ENCODE data around the gene MSH3. TPM values are rescaled to one million over a fixed set of nuclear protein-coding genes. Genes with fewer than 3 reads are reported as not detected.

Gene MSH3
- total and polyA plus RNA-seq, 2 of the 8 experiments (the other 6 are each of a cell fraction or from before 2014, with no cell fraction given): 3.6 to 22.6 TPM

DNA sequence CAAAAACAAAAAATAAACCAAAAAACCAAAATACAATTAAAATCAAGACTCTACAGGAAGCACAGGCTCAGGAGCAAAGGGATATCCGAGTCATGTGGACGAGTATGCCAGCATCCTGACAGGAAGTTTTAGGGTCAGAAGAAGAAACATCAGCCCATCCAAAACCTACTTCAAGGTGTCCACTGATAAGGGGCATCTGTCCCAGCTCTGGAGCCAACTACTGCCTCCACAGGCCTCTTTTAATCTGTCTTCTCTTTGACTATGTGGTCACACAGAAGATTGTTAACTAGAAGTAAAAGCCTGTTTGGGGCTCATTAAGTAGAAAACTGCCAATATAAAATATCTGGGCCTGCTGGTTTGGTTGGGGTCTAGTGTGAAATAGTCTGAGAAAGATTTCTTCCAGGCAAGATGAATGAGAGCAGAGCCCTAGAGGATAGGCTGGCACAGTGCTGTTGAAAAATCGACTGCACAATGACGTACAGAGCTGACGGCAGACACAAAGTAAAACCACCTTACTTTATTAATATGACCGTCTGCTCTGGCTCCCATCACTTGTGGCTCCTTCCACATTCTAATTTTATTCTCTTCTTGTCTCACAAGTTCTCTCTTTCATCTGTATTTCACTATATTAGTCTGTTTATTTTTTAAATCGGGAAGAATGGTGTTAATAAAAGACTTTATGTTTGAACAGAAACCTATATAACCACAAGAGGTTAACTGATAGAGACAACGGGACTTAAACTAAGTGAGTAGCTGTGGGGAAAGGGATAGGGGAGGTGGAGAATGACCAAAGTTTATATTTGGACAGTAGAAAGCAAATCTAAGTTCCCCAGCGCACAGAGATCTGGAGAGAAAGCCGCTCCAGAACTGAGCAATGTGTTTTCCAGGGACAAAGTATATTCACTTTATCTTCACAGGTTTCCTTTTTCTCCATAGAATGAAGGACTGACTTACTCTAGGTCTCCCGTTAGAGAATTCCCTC lies 22.9 kb upstream of the MSH3 start:
- whole genome bisulfite sequencing, 2 experiments (ENCODE audit: extremely low coverage in 1 of 2, insufficient coverage in 1 of 2, insufficient read length in 1 of 2, insufficient replicate concordance in 2 of 2, low coverage in 1 of 2, low lambda C conversion rate in 2 of 2, missing lambda C conversion rate in 1 of 2): 94% methylated on average over 11 of the region's 11 CpGs; no CpG with 5 or more reads in 1 of the 2 experiments
- Histone ChIP-seq H2AK5ac (ENCODE audit: low read depth, low read length) (no peak overlapping the region), H3K9me3 (ENCODE audit: insufficient read depth in 2 of 2, low read depth in 1 of 2, low read length in 1 of 2) (no peaks in the 10 kb centered on the region), H2AFZ (ENCODE audit: low read length) (no peak overlapping the region), H4K5ac (ENCODE audit: insufficient read length, low read depth, low read length) (no peak overlapping the region), H3K4me3 (ENCODE audit: extremely low read depth in 1 of 4, insufficient read depth in 2 of 4, low read depth in 3 of 4, low read length in 4 of 4) (no peak overlapping the region), H4K8ac (ENCODE audit: extremely low read depth, insufficient read depth, low read length) (no peak overlapping the region), H2BK12ac (ENCODE audit: low read depth, low read length) (no peak overlapping the region), H3K23ac (ENCODE audit: insufficient read length) (no peak overlapping the region), H2BK120ac (replicated peaks; ENCODE audit: low read depth, low read length) (no peak overlapping the region), H3K79me2 (ENCODE audit: control insufficient read depth in 1 of 2, insufficient read depth in 2 of 2, low read length in 2 of 2) (no peaks in the 10 kb centered on the region), H3K27ac (ENCODE audit: low read depth, low read length) (no peak overlapping the region), H3K56ac (replicated peaks; ENCODE audit: insufficient read length, low read depth, low read length) (no peak overlapping the region), H2BK15ac (ENCODE audit: low read length) (no peak overlapping the region), H3K23me2 (ENCODE audit: low read depth, low read length) (no peaks in the 10 kb centered on the region; the same call in 1 of the 2 replicates), H3K9ac (replicated peaks in 1 of 4; ENCODE audit: extremely low read depth in 1 of 4, low read depth in 3 of 4, low read length in 3 of 4) (no peak overlapping the region), H2BK5ac (ENCODE audit: low read depth, low read length) (no peak overlapping the region), H3K27me3 (replicated peaks in 1 of 4; ENCODE audit: control insufficient read depth in 3 of 4, extremely low read depth in 1 of 4, insufficient read depth in 3 of 4, low read length in 3 of 4) (no peaks in the 10 kb centered on the region), H3K14ac (ENCODE audit: insufficient read length) (no peak overlapping the region), H3K4ac (replicated peaks; ENCODE audit: insufficient read length, low read depth, low read length) (no peak overlapping the region), H2BK20ac (ENCODE audit: low read length) (no peak overlapping the region), H3K79me1 (ENCODE audit: low read depth, low read length) (no peaks in the 10 kb centered on the region), H4K91ac (replicated peaks; ENCODE audit: insufficient read length, low read length) (no peak overlapping the region), H3K18ac (ENCODE audit: extremely low read depth, low read length) (no peak overlapping the region), H3K4me1 (replicated peaks in 1 of 4; ENCODE audit: control insufficient read depth in 3 of 4, insufficient read depth in 4 of 4, low read length in 3 of 4) (no peaks in the 10 kb centered on the region), H3K4me2 (ENCODE audit: insufficient read depth in 1 of 2, low read depth in 2 of 2, low read length in 2 of 2) (no peak overlapping the region), H4K20me1 (replicated peaks in 1 of 2; ENCODE audit: control insufficient read depth in 1 of 2, insufficient read depth in 2 of 2, low read length in 2 of 2) (no peaks in the 10 kb centered on the region), H3K36me3 (ENCODE audit: control insufficient read depth in 2 of 4, insufficient read depth in 4 of 4, low read length in 3 of 4) (peaks cover 0 to 49% (median 16%) of the 10 kb centered on the region in 4 experiments; a peak in 6 of 8 replicates)
- ChIA-PET POLR2A (ENCODE audit: partially characterized antibody) (interaction anchor here (0.7 kb wide), 1 partner anchor 11 kb away, joined by 3 read pairs; no protein-coding TSS in a partner anchor), CTCF (ENCODE audit: partially characterized antibody) (no interaction called here)
- DNase-seq (ENCODE audit: low read depth in 1 of 2, low spot score in 2 of 2) (no peak), FAIRE-seq (no peak)
- TF ChIP-seq SIRT6 (IDR thresholded peaks at IDR 0.05; ENCODE audit: low read length) (no peak), ASH2L (IDR thresholded peaks at IDR 0.05; ENCODE audit: low read length) (no peak), CTBP2 (IDR thresholded peaks at IDR 0.05; ENCODE audit: borderline replicate concordance, insufficient read depth, insufficient read length, low read length) (no peak), BACH1 (IDR thresholded peaks at IDR 0.05; ENCODE audit: low read length) (no peak), RFX5 (IDR thresholded peaks at IDR 0.05; ENCODE audit: borderline replicate concordance, low read depth, low read length) (no peak), CHD2 (IDR thresholded peaks at IDR 0.05; ENCODE audit: low read length) (no peak)
- TF ChIP-seq, protein P1, sequence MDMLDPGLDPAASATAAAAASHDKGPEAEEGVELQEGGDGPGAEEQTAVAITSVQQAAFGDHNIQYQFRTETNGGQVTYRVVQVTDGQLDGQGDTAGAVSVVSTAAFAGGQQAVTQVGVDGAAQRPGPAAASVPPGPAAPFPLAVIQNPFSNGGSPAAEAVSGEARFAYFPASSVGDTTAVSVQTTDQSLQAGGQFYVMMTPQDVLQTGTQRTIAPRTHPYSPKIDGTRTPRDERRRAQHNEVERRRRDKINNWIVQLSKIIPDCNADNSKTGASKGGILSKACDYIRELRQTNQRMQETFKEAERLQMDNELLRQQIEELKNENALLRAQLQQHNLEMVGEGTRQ (IDR thresholded peaks at IDR 0.05; ENCODE audit: low read length): no peak
- TF ChIP-seq, protein P2, sequence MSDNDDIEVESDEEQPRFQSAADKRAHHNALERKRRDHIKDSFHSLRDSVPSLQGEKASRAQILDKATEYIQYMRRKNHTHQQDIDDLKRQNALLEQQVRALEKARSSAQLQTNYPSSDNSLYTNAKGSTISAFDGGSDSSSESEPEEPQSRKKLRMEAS (IDR thresholded peaks at IDR 0.05): no peak
- TF ChIP-seq, protein P3, sequence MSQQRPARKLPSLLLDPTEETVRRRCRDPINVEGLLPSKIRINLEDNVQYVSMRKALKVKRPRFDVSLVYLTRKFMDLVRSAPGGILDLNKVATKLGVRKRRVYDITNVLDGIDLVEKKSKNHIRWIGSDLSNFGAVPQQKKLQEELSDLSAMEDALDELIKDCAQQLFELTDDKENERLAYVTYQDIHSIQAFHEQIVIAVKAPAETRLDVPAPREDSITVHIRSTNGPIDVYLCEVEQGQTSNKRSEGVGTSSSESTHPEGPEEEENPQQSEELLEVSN (IDR thresholded peaks at IDR 0.05): no peak

Data from H1 (cell line).